Suprapubic skin (tissue), 4 donors: ENCODE data around the gene WNT3. TPM values are rescaled to one million over a fixed set of nuclear protein-coding genes. Genes with fewer than 3 reads are reported as not detected.

Source experiments
- DNase-seq, 2 donors: peaks; one replicate each; pipeline ENCODE4 v3.0.0-alpha.2; 2019; ENCODE audit warnings: low spot score in 2 of 2
- H3K27ac ChIP-seq: fragments of 200-600 bp; sonication (generic); one replicate; pipeline ENCODE4 v1.5.1; 2019
- H3K27me3 ChIP-seq: fragments of 200-600 bp; sonication (generic); one replicate; pipeline ENCODE4 v1.5.1; 2019
- H3K36me3 ChIP-seq: fragments of 200-600 bp; sonication (generic); one replicate; pipeline ENCODE4 v1.5.1; 2019
- H3K4me1 ChIP-seq: fragments of 200-600 bp; sonication (generic); one replicate; pipeline ENCODE4 v1.5.1; 2019
- H3K4me3 ChIP-seq: fragments of 200-600 bp; sonication (generic); one replicate; pipeline ENCODE4 v1.5.1; 2019; ENCODE audit warnings: mild to moderate bottlenecking
- H3K9me3 ChIP-seq: fragments of 200-600 bp; sonication (generic); one replicate; pipeline ENCODE4 v1.5.1; 2019
- EP300 ChIP-seq: sonication (generic); formaldehyde crosslinking; IDR thresholded peaks from one replicate; pipeline ENCODE4 v1.6.1; 2017; ENCODE audit warnings: antibody characterized with exemption
- POLR2A ChIP-seq, 2 donors: fragments of 450-650 bp; IDR thresholded peaks; one replicate each; pipeline ENCODE4 v1.6.1; 2017; ENCODE audit warnings: antibody characterized with exemption in 2 of 2, mild to moderate bottlenecking in 2 of 2, moderate library complexity in 2 of 2
- POLR2AphosphoS5 ChIP-seq, 3 donors: sonication (generic); formaldehyde crosslinking; IDR thresholded peaks; one replicate each; pipeline ENCODE4 v1.6.1; 2017; ENCODE audit warnings: antibody characterized with exemption in 3 of 3
- WGBS: methylation state at CpG from one replicate; pipeline ENCODE4 v1.1.5; 2018; 5-methylcytosine and 5-hydroxymethylcytosine counted together
- total RNA-seq, 4 donors: library from RNA; depleted of rRNA; stranded (reverse); fragments of >200 nt; gene quantifications; one replicate each; pipeline ENCODE4 v1.1.0, GENCODE V29; 2016
- TF ChIP-seq, protein P1 (sequence below), 2 donors: fragments of 200-600 bp in 1 of 2; fragments of 450-650 bp in 1 of 2; sonication (generic) in 1 of 2; IDR thresholded peaks; one replicate each; pipeline ENCODE4 v1.5.1; 2016 to 2019; ENCODE audit warnings: antibody characterized with exemption in 2 of 2, mild to moderate bottlenecking in 1 of 2, moderate library complexity in 1 of 2

WNT3 gene
- total RNA-seq, 4 donors from 2014 or later: 39.3 to 84.9 (median 61.7) TPM

DNA sequence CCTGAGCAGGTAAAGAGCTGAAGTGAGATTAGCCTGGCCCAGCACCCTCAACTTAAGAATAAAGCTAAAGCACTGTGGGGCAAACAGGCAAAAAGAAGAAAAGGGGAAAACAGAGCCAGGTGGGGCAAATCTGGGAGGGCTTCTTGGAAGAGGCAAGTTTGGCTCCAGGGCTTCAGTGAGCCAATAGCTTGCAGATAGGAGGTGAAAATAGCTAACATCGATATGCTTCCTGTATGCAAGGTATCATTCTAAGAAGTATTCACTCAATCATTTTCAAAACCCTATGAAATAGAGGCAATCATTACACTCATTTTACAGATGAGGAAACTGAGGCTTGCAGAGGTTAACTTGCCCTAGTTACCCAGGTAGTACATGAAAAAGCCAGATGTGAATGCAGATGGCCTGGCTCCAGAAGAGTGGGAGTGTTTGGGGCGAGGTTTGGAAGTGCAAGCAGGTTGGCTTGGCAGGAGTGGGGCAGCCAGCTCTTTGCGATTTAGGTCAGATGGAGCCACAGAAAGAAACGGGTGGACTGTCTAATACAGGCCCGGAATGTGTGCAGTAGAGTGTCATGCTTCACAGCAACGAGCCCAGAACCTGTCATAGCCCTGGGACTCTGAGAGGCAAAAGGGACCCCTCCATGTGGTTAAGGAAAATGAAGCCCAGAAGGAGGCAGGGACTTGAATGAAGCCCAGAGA lies 5.7 kb downstream of the WNT3 start:
- H3K4me3 ChIP-seq: no peak overlapping the region
- peaks cover 17% of the 10 kb centered on the region for H3K4me1 ChIP-seq
- WGBS: 28% methylated on average over 6 of the region's 6 CpGs
- H3K27me3 ChIP-seq: peaks cover 32% of the 10 kb centered on the region
- DNase-seq: no peak
- no peak overlapping the region for H3K27ac ChIP-seq
- no peaks in the 10 kb centered on the region for H3K36me3 ChIP-seq
- TF ChIP-seq, protein P1, sequence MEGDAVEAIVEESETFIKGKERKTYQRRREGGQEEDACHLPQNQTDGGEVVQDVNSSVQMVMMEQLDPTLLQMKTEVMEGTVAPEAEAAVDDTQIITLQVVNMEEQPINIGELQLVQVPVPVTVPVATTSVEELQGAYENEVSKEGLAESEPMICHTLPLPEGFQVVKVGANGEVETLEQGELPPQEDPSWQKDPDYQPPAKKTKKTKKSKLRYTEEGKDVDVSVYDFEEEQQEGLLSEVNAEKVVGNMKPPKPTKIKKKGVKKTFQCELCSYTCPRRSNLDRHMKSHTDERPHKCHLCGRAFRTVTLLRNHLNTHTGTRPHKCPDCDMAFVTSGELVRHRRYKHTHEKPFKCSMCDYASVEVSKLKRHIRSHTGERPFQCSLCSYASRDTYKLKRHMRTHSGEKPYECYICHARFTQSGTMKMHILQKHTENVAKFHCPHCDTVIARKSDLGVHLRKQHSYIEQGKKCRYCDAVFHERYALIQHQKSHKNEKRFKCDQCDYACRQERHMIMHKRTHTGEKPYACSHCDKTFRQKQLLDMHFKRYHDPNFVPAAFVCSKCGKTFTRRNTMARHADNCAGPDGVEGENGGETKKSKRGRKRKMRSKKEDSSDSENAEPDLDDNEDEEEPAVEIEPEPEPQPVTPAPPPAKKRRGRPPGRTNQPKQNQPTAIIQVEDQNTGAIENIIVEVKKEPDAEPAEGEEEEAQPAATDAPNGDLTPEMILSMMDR (IDR thresholded peaks at IDR 0.05): no peak
- no peak for TF ChIP-seq EP300
- H3K9me3 ChIP-seq: no peaks in the 10 kb centered on the region

DNA sequence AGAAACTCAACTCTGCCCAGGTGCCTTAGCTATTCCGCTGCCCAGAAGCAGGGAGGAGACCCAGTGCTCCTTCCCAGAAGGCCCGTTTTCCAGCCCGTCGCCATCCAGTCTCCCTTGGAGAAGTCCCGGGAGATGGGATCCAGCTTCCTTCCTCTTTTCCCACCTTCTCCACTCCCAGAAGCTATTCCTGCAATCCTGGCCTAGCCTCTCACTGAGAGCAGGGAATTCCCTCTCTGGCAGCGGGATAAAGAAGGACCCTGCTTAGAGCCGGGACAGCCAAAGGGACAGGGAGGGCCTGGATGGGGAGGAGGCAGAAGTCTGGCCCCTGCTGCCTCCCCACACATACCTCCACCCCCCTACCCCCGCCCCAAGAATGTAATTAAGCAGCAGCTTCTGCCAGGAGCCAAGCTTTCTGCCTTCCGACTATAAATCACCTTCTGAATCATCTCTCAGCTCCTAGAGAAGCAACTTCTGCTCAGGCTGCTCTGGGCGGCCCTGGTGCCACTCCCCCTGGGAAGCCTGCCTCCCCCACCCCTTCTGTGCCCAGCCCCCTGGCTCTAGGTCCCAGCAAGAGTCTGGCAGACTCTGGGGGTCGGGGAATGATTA lies 6.4 kb downstream of the WNT3 start:
- Histone ChIP-seq H3K27ac (no peak overlapping the region), H3K4me1 (peaks cover 16% of the 10 kb centered on the region), H3K27me3 (peaks cover 25% of the 10 kb centered on the region), H3K4me3 (no peak overlapping the region), H3K36me3 (no peaks in the 10 kb centered on the region), H3K9me3 (no peaks in the 10 kb centered on the region)
- WGBS: 22% methylated on average over 9 of the region's 11 CpGs
- TF ChIP-seq POLR2AphosphoS5 (IDR thresholded peaks at IDR 0.05): no peak
- TF ChIP-seq POLR2A (IDR thresholded peaks at IDR 0.05): no peak
- TF ChIP-seq, protein P1 (IDR thresholded peaks at IDR 0.05): no peak
- TF ChIP-seq EP300: no peak
- DNase-seq: no peak

DNA sequence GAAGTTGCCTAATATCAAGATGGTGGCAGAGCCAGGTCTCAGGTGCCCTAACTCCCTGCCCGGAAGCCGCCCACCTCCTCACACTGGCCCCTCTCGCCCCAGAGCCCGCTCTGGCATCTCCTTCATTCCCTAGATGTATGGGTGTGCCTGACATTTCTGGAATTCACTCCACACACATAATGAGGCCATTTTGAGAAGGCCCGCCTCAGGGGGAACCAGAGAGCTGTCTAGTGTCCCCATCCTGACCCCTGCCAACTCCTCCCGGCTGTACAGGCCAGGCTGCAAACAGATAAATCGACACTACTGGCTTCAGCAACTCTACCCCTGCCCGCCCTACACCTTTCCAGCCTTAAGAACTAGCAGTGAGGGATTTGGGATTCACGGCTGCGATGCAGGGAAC lies 7.7 kb downstream of the WNT3 start:
- H3K9me3 ChIP-seq: no peaks in the 10 kb centered on the region
- H3K4me3 ChIP-seq: no peak overlapping the region
- H3K36me3 ChIP-seq: no peaks in the 10 kb centered on the region
- 65% methylated on average over 8 of the region's 10 CpGs for WGBS
- DNase-seq: no peak
- no peak for TF ChIP-seq POLR2A (IDR thresholded peaks at IDR 0.05)
- peaks cover 16% of the 10 kb centered on the region for H3K27me3 ChIP-seq
- H3K27ac ChIP-seq: no peak overlapping the region
- peaks cover 16% of the 10 kb centered on the region for H3K4me1 ChIP-seq

GRCh38 chr17:46809110-46809571 lies 9.4 kb downstream of the WNT3 start:
- Histone ChIP-seq H3K4me1 (peaks cover 12% of the 10 kb centered on the region), H3K4me3 (no peak overlapping the region), H3K9me3 (no peaks in the 10 kb centered on the region), H3K36me3 (no peaks in the 10 kb centered on the region), H3K27ac (no peak overlapping the region), H3K27me3 (no peaks in the 10 kb centered on the region)
- no peak for DNase-seq
- TF ChIP-seq EP300 (no peak), POLR2AphosphoS5 (IDR thresholded peaks at IDR 0.05) (no peak), POLR2A (IDR thresholded peaks at IDR 0.05) (no peak)
- TF ChIP-seq, protein P1 (IDR thresholded peaks at IDR 0.05): no peak
- WGBS: 59% methylated on average over 8 of the region's 8 CpGs

GRCh38 chr17:46805771-46806170 lies 12.7 kb downstream of the WNT3 start:
- H3K27me3 ChIP-seq: no peaks in the 10 kb centered on the region
- no peak for DNase-seq
- H3K4me3 ChIP-seq: no peak overlapping the region
- no peaks in the 10 kb centered on the region for H3K9me3 ChIP-seq
- H3K36me3 ChIP-seq: no peaks in the 10 kb centered on the region
- no peaks in the 10 kb centered on the region for H3K4me1 ChIP-seq
- H3K27ac ChIP-seq: no peak overlapping the region
- WGBS: 93% methylated on average over 6 of the region's 6 CpGs
- TF ChIP-seq POLR2A (IDR thresholded peaks at IDR 0.05) (no peak), POLR2AphosphoS5 (IDR thresholded peaks at IDR 0.05) (no peak), EP300 (no peak)
- TF ChIP-seq, protein P1 (IDR thresholded peaks at IDR 0.05): no peak
